ENCODE measurements around the gene SCGB3A2.
"Not testable (repeated sequence)": the region's sequence is repeated elsewhere in the genome, so short reads cannot be mapped to it uniquely, and the experiment has no call there.

Gene SCGB3A2

DNA sequence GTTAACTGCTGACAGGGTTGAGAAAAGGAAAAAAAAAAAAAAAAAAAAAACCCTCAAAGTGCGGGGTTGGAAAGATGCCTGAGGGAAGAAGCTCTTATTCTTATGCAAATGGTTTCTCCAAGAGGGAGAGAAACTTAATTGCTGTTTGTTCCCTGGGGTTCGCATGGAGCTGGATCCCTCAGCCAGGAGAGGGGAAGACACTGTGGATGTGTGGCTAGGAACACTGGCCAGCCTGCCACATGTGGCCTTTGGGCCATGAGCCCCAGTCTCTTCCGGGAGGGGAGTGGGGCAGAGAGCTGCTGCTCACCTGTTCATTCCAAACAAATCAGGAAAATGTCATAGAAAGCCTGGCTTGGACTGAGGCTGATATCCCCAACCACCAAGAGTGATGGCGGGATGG is 9.4 kb upstream of the SCGB3A2 start:
- DNase-seq: no peak

DNA sequence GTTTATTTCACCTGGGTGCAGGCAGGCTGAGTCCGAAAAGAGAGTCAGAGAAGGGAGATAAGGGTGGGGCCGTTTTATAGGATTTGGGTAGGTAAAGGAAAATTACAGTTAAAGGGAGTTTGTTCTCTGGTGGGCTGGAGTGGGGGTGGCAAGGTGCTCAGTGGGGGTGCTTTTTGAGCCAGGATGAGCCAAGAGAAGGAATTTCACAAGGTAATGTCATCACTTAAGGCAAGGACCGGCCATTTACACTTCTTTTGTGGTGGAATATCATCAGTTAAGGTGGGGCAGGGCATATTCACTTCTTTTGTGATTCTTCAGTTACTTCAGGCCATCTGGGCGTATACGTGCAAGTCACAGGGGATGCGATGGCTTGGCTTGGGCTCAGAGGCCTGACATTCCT is 8.6 kb upstream of the SCGB3A2 start:
- not testable (repeated sequence) for DNase-seq

DNA sequence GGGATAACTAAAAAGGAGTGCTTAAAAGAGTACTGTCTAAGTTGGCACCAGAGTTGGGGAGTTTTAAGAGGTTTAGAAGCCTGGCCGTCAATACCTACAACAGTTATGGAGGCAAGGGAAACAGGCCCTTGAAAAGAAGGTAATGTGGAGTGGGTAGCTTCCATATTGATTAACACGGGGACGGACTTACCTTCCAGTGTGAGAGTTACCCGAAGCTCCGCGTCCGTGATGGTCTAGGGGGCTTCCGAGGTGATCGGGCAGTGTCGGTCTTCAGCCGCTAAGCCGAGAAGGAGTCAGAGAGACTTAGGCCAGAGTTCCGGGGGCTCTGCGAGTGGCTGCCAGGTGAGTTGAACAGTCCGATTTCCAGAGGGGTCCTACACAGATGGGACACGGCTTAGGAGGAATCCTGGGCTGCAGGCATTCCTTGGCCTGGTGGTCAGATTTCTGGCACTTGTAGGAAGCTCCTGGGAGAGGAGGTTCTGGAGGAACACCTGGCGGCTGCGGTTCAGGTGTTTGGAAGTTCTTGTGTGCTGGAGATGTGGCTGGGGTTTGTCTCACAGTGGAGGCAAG is 6.4 kb upstream of the SCGB3A2 start:
- not testable (repeated sequence) for DNase-seq

DNA sequence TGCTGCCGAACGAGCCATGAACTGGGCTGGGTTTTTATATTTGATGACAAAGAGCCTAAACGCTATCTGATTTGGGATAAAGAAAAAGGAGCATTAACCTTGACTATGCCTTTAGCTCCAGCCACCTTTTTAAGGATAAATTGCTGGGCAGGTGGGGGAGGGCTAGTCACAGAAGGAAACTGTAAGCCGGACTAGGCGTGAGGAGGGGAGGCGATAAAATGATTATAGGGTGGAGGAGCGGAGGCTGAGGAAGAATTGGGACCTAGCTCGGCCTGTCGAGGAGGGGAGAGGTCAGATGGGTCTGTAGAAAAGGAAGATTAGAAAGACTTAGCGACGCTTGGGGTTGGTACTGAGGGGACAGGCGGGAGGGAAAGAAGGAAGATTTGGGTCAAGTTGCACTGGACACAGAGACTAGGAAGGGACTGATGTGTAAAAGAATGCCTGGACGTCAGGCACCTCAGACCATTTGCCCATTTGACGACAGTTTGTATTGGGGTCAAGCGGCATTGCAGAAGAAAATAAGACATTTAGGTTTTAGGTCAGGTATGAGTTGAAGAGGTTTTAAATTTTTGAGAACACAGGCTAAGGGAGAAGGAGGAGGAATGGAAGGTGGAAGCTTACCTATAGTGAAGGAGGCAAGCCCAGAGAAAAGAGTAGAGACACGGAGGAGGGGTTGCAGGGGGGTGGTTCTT is 5.6 kb upstream of the SCGB3A2 start:
- not testable (repeated sequence) for DNase-seq

DNA sequence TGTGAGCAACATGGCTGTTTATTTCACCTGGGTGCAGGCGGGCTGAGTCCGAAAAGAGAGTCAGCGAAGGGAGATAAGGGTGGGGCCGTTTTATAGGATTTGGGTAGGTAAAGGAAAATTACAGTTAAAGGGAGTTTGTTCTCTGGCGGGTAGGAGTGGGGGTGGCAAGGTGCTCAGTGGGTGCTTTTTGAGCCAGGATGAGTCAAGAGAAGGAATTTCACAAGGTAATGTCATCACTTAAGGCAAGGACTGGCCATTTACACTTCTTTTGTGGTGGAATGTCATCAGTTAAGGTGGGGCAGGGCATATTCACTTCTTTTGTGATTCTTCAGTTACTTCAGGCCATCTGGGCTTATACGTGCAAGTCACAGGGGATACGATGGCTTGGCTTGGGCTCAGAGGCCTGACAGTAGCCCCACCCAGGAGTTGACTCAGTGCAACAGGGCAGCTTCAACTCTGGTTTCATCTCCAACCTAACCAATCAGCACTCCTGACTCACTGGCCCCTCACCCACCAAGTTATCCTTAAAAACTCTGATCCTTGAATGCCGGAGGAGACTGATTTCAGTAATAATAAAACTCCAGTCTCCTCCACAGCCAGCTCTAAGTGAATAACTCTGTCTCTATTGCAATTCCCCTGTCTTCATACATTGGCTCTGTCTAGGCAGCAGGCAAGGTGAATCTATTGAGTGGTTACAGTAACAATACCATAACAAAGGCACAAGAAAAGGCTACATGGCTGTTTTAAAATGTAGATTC is 4.2 kb upstream of the SCGB3A2 start:
- DNase-seq: not testable (repeated sequence)

DNA sequence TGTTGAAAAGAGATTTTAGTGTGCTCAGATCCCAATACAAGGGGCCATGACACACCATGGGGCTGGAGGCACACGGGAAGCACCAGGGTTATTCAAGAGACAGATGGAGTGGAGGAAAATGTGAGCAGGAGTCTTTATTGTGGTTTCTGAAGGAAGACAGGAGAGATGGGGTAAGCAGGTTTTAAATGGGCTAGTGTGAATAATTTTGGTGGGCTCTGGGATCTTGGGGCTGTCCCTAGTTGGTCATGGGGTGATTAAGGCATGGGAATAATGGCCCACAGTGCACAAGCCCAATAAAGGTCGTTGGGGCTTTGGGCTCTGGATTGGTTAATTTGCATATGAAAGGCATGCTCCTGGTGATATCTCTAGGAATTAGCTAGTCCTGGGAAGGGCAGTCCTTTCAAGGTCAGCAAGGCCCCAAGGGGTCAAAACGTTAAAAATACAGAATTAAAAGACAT is 3.6 kb upstream of the SCGB3A2 start:
- no peak for DNase-seq

DNA sequence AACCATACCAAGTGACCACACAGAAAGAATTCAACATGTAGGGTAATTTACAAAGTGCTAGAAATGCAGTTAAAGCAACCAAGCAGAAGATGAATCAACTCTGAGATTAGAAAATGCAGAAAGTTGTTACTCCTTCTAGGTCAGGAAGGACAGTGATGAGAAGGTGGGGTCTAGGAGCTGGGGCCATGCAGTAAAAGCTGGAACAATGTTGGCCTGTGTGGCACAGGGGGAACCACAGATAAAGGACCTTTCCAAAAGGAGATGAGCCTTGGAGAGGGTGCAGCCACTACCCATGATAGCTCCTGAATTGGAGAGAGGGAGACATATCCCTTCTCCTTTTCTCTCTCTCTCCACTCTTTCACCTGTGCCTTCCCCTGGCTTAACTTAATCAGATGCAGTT is 2.4 kb upstream of the SCGB3A2 start:
- DNase-seq: no peak

DNA sequence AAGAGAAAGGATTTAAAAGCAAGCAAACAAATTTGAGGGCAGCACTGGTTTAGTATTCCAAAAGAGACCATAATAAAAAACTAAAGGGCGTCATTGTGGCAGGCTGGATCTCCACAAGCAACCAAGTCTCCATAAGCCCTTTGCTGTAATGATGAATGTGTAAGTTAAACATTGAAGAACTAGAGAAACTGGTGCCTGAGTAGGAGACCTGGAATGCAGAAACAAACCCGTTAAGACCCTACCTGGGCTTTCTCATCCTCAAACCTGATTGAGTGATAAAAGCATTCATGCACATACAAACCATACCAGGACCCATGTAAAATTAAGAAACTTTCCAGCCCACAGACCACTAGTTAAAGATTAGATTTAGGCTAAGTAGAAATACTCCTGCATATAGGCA is 1.9 kb upstream of the SCGB3A2 start:
- DNase-seq: no peak

DNA sequence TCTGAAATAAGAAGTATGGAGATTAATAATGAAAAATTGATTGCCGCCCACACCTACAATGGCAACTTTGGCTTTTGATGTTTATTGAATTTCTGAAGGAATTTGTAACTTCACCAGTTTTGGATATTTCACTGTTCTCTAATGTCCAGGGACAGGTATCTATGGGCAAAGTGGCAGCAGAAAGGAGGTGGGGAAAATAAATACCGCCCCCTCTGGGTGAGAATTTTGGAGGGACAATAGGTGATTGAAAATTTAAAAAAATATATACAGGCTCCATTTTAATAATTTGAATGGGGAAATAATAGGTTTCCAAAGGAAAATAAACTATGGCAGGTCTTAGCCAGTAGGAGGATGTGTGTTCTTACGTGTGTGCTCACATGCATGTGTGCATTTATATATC is 1.3 kb downstream of the SCGB3A2 start:
- no peak for DNase-seq

DNA sequence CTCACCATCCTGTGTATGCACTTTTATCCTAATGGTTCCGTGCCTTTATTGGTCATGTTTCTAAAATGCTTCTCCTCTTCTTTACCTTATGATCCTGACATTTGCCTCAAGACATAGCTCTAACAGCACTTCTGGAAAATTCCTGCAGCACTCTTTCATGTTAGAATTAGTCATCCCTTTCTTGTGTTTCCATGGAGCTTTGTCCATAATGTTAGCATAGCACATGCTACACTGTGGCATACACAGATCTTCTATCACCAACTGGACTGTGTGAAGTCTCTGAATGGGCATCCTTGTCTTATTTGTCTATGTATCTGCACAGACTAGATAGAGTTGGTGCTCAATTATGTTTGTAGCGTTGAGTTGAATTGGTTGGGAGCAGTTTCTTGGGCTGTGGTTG is 2.0 kb downstream of the SCGB3A2 start:
- no peak for DNase-seq

DNA sequence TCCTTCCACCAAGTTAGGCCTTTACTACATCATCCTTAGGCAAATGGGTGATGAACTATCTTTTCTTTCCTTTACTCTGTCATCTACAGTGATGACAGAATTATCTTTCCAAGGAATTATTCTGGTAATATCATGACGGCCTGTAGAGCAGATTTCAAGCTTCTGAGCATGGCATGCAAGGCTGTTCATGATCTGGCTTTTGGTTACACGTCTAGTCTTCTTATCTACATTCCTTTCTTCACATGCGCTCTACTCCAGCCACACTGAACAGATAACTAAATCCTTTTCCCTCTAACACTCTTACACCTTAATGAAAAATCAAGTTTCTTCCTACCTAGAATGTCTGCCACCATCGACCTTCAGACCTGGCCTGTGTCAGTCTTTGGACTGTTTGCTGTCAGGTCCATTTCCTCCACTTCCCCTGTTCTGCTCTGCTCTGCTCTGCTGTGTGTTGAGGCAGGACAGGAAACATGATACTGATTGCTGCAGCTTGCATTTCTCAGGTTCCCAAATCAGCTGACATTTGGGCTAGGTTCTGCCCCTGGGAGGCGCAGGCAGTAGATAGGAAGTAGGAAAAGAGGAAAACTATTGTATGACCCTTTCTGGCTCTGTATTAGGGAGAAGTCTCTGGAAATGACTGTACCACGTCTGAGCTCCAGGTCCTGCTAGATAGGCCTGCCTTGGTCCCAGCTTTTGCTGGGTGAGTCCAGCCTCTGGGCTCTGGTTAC is 4.2 kb downstream of the SCGB3A2 start:
- no peak for DNase-seq

DNA sequence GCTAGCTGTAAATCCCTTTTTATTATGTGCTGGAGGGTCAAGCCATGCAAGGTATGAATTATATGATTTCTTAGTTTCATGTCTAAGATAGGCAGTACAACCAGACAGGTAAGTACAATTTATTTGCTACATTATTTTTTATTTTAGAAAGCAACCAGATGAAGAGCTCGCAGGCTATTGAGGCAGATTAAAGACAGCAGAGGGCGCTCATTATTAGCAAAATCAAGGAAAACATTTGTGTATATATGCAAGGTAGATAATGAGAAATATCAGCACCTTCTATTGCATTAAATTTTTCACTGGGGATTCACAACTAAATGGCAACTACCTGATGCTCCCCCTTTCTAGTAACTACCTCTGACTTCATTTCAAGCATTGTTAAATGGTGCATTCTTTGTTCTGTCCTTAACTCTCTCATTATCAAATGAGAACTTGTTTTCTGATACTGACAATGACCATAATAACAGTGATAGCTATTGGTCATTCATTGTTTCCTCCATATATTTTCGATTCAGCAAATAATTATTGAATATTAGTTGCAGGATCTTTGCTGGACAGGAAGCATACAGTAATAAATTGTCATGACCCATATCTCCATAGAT is 8.6 kb downstream of the SCGB3A2 start:
- peak; percentile 2 for DNase-seq

DNA sequence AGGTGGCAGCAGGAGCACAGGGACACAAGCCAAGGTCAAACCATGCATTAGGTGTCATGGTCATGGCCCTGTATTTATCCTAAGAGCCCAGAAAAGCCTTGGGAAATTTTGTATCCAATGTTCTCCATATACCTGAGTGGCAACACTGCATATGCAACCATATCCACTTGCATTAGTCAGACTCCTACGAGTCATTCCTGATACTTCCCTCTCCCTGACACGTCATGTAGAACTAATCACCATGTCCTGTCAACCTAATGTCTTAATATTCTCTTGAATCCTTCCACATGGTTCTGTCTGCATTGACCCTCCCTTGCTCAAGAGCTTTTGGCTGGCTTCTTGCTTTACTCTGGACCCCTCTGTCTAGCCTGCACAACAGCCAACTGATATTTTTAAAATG is 9.4 kb downstream of the SCGB3A2 start:
- DNase-seq: no peak

DNA sequence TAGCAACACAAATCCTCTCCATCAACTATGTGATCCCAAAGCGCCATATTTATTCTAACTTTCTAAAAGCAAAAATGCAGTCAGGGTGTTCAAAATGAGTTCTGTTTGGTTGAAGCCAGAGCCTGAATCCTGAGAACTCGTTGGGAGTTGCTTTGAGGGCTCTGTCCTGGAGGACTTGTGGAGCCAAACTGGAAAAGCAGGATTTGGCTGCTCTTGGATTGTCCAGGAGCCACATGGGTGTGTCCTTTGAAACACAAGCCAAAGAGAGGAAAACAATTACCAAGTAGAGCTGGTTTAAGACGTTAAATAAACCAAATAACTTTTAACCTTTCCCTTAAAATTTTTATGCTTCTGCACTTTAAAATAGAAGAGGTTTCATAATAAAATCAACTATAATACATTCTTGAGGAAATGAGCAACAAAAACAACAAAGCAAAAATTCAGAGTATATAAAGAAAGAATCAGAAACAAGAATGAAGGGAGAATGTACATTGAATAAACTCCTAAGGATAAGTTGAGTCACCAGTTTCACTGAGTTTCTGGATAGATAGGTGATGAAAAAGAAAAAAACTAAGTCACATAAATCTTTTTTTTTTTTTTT is 14.3 kb downstream of the SCGB3A2 start:
- DNase-seq: no peak

DNA sequence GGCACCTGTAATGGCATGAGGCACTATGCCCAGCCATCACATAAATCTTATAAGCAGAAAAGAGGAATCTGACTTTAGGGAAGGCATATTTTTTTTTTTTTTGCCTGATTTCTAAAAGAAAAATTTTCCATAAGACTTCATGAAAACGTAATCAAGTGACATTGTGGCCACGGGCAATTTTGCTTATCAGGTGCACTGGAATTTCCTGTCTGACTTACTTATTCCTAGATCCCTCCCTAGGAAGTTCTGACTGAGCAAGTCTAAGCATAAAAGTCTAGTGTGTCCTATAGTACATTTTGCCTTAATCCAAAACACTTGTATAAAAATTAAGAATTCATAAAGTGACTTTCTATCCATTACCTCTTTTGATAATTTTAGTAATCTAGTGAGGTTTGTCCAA is 15.3 kb downstream of the SCGB3A2 start:
- no peak for DNase-seq

DNA sequence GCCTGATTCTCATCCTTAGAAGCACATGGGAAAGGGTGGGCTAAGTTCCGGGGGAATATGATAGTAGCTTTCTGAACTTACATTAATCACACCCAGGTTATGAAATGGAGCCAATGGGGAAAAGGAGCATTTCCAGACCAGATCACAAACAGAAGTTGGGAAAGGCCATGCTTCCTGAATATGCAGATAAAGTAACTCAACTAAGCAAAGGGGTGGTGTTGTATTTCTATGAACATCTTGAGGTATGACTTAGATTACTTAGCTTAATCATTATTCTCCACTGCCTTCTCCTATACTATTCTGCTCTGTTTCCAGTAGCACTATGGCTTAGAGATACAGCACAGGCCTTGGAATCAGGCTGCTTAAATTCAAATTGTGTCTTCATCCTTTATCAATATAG is 17.4 kb downstream of the SCGB3A2 start:
- no peak for DNase-seq

DNA sequence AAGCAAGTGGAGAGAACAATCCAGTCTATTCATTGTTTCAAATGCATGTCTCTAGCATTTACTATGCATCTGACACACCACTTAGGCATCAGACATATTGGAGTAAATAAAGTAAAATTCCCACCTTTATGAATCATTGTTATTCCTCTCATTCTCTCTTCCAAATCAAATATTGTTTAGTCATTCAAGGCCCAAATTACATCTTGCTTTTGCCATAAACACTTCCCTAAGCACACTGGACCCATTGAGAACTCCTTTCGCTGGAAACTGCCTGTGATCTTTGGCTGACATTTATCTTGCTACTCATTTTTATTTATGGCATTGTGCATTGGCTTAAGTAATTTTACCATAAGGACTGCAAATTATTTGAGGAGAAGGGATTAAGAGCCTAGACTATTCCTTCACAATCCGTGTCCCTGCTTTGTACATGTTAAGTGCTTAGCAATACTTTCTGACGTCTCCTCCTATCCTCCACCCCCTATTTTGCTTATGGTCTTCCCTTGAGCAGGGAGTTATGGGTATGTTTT is 20.4 kb downstream of the SCGB3A2 start:
- no peak for DNase-seq

DNA sequence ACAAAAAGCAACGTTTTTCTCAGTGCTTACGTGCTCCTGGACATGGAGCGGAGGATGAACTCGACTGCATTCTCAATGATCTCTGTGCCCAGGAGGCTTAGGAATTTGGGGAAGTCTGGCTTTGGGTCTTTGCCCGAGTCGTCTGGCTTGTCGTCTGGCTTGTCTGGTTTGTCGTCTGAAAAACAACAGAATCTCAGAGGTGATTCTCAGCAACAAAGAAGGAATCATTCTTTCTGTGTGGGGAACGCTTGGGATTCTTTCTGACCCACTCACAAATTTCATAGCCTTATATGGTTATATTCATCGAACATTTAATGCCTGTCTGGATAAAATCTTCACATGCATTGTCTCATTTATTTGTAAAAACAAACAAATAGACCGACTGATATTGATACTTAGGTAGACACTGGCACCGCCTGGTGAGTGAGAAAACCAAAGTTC is 23.1 kb downstream of the SCGB3A2 start:
- DNase-seq: no peak

DNA sequence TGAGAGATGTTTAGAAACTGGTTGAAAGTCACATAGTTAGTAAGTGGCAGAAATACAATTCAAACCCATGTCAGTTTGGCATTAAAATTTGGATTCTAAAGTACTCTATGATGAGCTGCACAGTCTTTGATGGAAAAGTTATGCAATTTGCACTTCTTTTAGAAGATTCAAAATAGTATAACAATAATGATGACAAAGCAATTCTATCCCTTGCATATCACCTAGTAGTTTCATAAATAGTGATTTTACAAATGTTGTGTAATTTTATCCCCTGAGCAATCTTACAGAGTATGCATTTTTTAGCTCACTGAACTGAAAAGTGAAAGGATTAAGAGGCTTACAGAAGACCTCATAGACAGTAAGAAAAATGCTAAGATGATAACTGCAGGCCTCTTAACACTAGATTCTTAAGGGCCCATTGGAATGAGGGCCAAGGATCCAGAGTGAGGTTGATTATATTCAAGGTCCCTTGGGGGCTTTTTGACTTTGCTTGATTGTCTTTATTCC is 24.2 kb downstream of the SCGB3A2 start:
- DNase-seq: no peak

DNA sequence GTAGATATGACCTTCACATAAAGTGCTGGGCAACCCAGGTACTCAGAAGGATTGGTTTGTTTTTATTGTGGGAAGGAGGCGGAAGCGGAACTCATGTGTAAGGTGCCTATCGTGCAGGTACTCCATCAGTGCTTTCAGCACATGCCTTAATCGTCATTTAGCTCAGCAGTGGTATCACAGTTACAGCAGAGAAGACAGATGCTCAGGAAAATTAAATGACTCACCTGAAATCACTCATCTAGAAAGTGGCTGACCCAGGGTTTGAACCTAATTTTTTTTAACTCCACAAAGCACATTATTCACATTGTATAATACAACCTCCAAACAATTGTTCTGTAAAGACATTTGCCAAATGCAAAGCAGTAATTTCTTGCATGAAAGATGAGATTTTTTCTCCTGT is 25.6 kb downstream of the SCGB3A2 start:
- no peak for DNase-seq

DNA sequence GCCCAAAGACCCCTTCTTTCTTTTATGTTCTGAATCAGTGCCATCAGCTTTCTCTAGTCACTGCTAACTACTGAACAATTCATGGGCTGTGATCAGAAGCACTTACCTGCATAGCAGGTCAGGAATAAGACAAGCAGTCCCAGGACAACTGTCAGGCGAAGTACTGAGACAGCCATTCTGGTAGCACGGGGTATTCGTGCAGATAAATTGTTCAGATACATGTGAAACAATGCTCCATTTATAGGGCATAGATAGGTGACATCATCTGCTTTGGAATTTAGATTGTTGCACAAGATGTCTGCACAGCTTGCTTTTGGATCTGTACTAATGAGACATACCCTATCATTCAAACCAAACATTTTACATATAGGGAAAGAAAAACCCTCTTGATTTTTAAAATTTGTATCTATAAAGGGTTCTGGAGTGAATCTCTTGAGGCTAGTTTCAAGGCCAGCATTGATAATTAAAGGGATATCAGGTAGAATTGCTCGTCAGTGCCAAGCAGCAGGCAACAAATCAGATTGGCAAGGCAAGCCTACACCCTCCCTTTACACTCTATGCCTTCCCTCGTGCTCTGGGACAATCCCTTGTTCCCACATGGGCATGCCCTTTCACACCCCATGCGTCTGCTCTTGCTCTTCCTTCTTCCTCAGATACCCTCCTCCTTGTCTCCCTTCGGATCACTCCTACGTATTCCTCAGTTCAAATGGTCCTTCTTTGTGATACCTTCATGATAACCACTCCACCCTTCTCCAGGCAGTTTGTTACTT is 28.0 kb downstream of the SCGB3A2 start, which contains the start of gene C5orf46:
TSS of gene C5orf46 (minus strand) at position 213 of the 770 bp plus-strand sequence. CDS start at position 176, 37 bp downstream.
- DNase-seq: no peak
